ENCODE data around the gene RAB26.
"Not testable (repeated sequence)": the region's sequence is repeated elsewhere in the genome, so short reads cannot be mapped to it uniquely, and the experiment has no call there.

The RAB26 gene, protein sequence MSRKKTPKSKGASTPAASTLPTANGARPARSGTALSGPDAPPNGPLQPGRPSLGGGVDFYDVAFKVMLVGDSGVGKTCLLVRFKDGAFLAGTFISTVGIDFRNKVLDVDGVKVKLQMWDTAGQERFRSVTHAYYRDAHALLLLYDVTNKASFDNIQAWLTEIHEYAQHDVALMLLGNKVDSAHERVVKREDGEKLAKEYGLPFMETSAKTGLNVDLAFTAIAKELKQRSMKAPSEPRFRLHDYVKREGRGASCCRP

DNA sequence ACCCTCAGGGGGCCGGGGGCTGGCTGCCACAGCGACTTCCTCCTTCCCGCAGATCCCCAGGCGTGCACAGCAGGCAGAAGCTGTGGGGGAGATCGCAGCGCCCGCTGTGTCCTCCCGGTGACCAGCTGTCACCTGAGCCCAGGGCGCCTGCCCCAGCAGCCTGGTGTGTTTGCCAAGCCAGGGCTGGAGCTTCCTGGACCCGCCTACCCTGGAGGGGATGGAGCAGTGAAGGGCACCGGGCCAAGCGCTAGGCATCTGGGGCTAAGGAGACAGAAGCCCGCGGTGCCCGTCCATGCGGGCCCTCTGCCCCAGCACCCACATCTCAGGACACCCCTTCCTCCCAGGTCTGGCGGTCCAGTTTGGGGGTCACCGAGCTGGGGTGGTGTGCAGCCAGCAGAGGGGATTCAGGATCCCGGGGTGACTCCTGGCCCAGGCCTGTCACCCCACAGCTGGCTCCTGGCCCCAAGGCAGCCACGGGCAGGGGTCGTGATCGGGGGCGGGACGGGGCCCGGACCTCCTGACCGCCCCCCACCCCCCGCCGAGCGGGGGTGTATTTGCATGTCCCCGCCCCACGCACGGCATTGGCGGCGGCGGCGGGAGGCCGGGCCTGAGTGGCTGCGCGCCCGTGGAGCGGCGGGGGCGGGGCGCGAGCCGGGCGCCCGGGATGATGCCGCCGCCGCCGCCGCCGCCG is at the start of gene RAB26:
Gene RAB26 (plus strand): TSS at position 645 of the 691 bp plus-strand sequence. CDS start 159 bp downstream, outside the sequence.
- no peak for FAIRE-seq

DNA sequence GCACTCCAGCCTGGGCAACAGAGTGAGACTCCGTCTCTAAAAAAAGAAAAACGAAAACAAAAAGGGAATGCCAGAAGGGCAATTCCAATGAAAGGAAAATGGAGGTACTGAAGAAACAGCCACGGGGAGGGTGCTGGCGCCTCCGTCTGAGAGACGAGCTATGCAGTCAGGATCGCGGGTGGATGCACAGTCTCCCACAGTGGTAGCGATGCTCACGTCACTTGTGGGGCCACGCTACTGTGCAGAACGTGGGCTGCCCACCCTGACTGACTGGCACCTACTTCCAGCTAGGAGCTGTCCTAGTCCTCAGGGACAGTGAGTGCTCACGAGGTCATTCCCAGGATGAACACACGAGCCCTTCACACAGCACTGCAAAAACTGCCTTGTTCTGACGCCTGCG is 46.8 kb upstream of the RAB26 start:
- FAIRE-seq, result not testable (repeated sequence)

- no peak for FAIRE-seq
These were observed 46.0 kb upstream of the RAB26 start for GRCh38 chr16:2102471-2102870.

DNA sequence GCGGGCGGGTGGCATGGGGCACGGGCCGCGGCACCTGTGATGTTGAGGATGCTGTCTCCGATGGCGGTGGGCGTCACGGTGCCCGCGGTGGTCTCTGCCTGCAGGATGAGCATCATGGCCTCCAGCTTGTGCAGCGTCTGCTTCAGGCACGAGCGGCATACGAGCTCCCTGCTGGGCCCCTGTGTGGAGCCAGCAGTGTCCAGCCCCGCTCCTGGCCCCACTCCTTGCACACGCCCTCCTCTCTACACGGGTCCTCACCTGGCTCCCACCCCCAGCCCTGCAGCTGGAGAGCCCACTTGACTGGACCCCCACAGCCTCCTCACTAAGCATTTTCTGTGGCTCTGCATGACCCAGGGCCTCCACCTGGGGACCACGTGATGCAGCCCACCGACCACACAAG is 44.0 kb upstream of the RAB26 start:
- not testable (repeated sequence) for FAIRE-seq

DNA sequence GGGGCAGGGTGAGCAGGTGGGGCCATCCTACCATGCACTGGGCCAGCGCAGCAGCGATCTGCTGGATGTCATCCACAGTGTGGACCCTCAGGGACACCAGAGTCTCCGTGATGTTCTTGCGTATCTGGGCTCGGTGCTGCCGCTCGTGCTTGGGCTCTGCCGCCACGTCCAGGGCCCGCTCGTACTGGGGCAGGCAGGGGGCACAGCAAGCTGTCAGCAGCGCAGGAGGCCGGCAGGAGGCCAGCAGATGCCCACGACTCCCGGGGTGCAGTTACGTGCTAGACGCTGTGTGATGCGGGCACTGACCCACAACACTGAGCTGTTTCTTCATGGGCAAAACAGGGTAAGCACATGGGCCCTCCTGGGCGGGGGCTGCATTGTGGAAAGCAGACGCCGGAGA is 43.1 kb upstream of the RAB26 start:
- not testable (repeated sequence) for FAIRE-seq

DNA sequence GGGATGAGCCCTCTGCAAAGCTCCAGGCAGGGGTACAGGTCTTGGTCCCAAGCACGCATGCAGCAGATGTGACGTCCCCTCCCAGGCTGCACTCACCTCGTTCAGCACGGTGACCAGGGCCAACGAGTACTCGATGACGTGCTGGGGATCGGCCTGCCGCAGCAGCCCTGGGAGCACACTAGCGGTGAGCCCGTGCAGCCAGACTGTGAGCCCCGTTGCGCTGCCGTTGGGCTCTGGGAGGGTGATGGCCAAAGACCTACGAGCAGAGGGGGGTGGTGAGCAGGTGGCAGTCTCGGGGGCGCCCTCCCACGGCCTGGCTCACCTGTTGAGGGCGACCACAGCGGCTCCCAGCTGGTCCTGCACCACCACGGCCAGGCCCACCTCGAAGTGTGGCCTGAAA is 42.7 kb upstream of the RAB26 start:
- not testable (repeated sequence) for FAIRE-seq

- not testable (repeated sequence) for FAIRE-seq
These were observed 42.2 kb upstream of the RAB26 start for GRCh38 chr16:2106211-2106610.

DNA sequence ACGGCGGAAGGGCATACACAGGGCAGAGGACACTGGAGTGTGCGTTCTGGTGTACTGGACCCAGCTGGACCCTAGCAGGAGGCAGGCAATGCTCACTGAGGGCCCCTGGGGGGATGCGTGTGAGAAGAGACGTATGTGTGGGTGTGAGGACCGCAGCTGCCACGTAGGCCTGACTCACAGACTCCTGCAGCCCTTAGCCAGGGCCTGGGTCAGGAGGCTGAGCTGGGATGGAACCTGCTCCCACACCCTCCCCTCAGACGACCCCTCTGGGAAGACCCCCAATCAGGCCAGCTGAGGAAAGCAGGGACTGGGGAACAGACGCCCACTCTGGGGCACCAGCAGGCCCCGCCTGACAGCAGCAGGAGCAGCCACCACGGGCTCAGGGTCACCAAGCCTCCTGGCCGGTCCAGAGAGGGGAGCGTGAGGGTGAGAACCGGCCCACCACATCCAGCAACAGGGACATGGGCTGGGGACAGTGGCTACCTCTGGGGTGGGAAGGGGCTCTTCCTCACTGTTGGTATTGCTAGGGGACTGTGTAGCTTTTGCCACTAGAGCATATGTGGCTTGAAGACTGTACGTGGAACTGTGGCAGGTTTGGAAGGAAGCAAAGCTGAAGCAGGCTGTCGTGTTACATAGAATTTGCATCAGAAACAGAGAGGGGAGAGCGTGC is 41.2 kb upstream of the RAB26 start:
- not testable (repeated sequence) for FAIRE-seq

DNA sequence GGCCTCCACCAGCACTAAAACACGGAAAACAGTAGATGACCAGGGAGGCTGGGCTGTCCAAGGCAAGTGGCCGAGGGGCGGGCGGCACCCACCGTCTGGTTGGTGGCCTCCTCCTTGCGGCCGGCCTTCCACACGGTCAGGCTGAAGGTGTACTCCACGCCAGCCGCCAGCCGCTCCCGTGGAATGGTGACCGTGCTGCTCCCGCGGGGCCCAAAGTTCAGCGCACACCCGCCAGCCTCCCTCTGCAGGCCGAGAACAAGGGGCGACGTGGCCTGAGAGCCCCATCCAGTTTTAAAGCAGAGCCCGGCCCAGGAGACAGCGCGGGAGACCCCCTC is 40.7 kb upstream of the RAB26 start:
- FAIRE-seq, result not testable (repeated sequence)

DNA sequence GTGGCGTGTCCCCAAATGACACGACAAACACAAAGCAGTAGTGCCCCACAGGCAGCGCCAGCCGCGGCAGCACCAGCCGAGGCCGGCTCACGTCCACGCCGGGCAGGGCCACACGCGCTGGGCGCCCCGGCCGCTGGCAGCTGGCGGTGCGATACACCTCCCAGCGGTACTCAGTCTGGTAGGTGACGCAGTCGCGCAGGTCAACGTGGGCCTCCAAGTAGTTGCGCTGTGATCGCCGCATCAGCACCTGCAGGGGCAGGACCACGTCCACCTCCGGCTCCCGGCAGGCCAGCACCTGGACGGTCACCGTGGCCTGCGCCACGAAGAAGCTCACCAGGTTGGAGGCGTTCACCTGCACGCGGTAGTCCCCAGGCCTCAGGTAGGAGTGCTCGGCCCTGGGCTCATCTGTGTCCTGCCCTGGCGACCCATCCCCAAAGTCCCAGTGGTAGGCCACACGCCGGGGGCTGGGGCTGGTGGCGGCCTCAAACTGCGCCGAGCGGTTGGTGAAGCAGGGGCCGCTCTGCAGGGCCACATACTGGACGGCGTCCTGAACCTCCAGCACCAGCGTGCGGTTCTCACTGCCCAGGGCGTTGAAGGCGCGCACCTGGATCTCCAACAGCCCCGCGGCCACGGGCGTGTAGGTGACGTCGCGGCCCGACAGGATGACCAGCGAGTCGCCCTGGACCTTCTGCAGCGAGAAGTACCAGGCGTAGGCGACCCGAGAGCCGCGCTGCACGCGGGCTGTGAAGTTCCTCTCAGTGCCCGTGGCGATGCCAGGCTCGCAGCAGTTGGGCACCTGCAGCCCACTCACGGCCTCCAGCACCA is 39.8 kb upstream of the RAB26 start:
- not testable (repeated sequence) for FAIRE-seq

GRCh38 chr16:2109271-2109580 is 39.2 kb upstream of the RAB26 start:
- not testable (repeated sequence) for FAIRE-seq

DNA sequence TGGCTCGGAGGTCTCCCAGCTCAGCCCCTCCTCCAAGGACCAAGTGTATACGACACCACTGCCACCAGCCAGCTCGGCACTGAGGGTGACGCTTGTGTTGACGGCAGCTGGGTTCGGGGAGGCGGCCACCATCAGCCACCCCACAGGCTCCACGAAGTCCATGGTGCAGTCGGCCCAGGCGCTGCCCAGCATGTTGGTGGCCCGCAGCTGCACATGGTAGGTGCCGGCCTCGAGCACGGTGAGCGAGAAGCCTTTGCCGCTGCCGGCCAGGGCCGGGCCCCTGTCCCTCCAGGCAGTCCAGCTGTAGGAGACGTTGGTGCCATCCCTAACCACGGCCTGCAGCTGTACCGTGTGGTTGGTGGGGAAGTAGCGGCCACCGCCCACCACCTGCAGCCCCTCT is 38.6 kb upstream of the RAB26 start:
- FAIRE-seq, result not testable (repeated sequence)

- not testable (repeated sequence) for FAIRE-seq
These were observed 38.0 kb upstream of the RAB26 start for GRCh38 chr16:2110332-2111008.

DNA sequence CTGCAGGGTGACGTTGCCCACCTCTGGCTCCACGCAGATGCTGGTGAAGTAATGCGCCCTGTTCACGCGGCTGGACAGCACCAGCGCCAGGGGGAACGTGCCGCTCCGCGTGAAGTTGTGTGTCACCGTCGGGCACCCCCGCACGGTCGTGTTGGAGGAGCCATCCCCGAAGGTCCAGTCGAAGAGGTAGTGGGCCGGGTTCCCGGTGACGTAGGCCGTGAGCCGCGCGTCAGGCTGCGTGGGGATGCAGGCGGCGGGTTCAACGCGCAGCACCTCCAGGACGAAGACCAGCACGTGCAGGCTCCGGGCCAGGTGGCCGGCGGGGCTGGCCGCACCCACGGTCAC is 37.4 kb upstream of the RAB26 start:
- FAIRE-seq, result not testable (repeated sequence)

- not testable (repeated sequence) for FAIRE-seq
These were observed 36.8 kb upstream of the RAB26 start for GRCh38 chr16:2111412-2112335.

DNA sequence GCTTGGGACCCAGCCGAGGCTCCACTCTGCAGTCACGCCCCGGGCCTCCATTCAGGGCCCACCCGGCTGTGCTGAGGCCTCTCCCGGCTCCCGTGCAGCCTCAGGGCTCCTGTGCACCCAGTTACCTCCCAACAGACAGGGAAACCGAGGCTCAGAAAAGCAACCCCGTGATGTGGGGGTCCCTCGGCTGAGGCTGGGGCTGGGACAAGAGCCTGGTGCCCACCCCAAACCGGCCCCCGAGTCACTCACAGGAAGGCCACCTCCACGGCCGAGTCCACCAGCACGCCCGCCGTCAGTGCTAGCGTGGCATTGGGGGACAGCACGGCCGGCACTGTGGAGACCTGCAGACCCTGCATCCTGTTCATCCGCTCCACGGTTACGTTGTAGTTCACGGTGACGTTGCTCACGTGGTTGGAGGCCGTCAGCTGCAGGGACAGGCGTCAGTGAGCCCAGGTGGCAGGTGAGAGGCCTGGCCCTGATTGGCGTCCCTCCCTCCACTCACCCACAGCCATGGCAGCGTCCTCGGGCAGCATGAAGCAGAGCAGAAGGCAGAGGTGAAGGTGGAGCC is 35.8 kb upstream of the RAB26 start:
- FAIRE-seq, result not testable (repeated sequence)

GRCh38 chr16:2114225-2114624 is 34.2 kb upstream of the RAB26 start:
- FAIRE-seq, result not testable (repeated sequence)

- FAIRE-seq, result not testable (repeated sequence)
These were observed 33.4 kb upstream of the RAB26 start for GRCh38 chr16:2114885-2115590.

GRCh38 chr16:2115591-2115973 is 32.8 kb upstream of the RAB26 start:
- no peak for FAIRE-seq

DNA sequence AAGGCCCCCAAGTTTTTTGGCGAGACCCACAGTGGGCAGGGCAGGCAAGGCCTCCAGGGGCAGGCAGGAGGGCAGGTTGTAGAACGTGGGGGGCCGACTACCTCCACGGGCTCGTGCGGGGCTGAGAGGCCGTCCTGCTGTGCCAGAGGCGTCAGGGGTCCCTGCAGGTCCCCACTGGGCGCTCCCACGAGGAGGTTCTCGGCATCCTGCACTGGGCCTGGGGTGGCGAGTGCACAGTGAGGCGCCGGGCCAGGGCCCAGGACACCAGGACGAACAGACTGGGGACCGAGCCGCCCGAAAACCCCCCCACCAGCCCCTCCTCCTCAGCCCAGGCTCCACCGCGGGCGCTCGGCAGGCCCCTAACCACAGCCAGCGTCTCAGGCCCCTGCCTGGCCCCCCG is 32.0 kb upstream of the RAB26 start:
- FAIRE-seq, result not testable (repeated sequence)

- FAIRE-seq, result not testable (repeated sequence)
These were observed 31.1 kb upstream of the RAB26 start for GRCh38 chr16:2117341-2117740.

All from A204.1 (cell line).